Eye (tissue), 1 donor: ENCODE measurements around the gene NFE2L1.
"Not testable (repeated sequence)": the region's sequence is repeated elsewhere in the genome, so short reads cannot be mapped to it uniquely, and the experiment has no call there.

Source experiments
- DNase-seq: peaks from one replicate; pipeline ENCODE4 v3.0.0-alpha.2; 2015

The NFE2L1 gene

DNA sequence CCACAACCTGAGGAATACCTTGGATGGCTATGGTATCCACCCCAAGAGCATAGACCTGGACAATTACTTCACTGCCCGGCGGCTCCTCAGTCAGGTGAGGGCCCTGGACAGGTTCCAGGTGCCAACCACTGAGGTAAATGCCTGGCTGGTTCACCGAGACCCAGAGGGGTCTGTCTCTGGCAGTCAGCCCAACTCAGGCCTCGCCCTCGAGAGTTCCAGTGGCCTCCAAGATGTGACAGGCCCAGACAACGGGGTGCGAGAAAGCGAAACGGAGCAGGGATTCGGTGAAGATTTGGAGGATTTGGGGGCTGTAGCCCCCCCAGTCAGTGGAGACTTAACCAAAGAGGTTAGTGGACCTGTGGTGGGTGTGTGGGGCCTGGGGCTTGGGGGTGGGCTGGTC is 3.1 kb downstream of the NFE2L1 start:
- no peak for DNase-seq

DNA sequence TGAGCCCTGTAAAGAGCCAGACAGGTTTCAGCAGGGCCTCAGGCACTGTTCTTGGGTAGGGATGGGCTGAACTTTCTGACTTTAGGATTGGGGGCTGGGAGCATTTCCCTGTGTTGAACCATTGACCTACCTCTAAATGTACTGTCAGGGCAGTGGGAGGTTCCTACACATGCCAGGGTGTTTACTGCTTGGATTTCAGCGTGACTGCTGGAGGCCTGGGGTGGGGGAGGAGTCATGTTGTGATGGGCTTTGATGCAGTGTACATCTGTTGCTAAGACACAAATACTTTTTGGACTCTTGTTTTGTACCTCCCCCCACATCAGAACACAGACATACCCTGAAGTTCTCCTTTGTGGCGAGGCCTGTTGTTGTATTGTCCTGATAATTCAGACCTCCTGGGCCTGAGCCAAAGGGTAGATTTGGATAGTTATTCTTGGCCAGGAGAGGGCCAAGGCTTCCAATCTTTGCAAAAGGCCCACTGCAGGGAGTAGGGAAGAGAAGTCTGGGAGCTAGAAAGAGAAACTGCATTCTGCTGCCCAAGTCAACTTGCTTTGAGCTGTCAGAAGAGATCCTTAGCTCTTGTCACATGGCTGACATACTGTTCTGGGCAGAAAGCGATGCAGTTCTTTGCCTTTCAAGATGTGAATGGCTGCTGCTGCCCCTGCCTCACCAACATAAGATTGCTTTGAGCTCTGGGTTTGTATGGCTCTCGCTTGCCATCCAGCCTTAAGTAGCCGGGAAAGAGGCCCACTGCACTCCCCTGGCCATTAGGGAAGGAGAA is 3.7 kb downstream of the NFE2L1 start:
- DNase-seq = peak; percentile 55

DNA sequence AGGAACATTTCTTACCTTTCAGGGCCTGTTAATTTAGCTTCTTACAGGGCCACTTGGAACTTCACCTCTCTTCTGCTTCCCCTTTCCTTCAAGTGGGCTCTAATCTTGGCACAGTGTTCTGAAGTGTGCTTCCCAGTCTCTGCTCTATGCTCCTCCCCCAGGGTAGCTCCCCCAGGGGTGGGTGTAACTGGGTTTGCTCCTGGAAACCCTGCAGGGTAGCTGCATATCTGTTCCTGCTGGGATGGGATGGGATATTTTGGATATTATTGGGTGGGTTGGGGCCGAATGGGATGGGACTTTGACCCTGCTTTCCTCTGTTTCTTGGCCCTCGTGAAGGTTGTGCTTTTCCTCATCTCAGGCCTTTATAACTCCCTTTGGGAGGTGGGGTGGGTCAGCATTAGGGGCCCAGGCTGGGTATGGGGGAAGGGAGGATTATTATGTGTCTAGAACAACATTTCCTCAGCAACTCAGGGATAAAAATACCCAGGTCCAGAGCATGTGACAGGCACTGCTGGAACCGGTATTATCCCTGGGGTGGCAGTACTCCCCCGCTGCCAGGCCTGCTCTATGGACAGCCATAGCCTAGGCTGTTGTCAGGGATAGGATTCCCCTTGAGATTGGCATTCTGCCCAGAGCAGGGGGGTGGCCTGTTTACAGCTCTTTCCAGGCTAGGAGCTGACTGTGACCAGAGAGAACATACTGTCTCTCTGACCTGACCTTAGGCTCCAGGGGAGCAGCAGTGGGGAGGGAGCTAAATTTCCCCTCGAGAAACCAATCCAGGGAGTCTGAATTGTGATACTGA is 5.0 kb downstream of the NFE2L1 start:
- peak; percentile 53 for DNase-seq

DNA sequence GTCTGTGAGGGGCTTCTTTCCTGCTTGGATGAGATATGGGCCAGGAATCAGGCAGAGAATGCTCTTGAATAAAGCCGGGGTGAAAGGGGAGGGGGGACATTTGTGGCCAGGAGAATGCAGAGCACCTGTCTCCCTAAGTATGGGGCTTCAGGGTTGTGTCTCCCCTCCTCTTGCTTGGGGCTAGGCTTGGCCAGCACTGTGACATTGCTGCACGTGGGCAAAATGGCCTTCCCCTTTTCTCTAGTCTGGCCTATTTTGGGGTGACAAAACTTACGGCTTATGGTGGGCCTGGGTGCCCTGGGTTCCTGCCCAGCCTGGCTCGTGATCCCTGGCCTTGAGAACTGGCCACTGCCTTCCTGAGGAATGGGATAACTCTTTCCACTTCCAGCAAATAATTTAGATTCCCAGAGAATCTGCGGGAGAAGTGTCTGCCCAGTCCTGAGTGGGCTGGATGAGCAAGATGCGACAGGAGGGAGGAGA is 5.6 kb downstream of the NFE2L1 start:
- no peak for DNase-seq

- DNase-seq = peak; percentile 95
Measured at GRCh38 chr17:48054238-48055185, 6.4 kb downstream of the NFE2L1 start.

- DNase-seq = no peak
Measured at GRCh38 chr17:48055531-48056245, 7.5 kb downstream of the NFE2L1 start.

- DNase-seq = no peak
Measured at GRCh38 chr17:48056246-48056745, 8.1 kb downstream of the NFE2L1 start.

DNA sequence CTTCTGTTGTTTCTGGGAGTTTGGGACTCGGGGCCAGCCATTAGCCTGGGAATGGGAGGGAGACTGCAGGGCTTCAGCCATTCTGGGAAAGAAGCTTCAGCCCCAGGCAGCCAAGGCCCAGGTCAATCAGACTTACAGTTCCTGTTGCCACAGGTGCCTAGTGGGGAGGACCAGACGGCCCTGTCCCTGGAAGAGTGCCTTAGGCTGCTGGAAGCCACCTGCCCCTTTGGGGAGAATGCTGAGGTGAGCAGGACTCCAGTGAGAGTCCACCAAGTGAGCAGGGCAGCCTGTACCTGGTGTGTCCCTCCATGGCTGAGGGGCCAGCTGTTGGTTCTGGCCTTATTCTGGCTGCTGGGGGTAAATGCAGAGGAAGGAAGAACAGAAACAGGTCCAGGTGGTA is 8.7 kb downstream of the NFE2L1 start:
- DNase-seq = no peak

GRCh38 chr17:48057626-48058025 is 9.5 kb downstream of the NFE2L1 start:
- DNase-seq = no peak

GRCh38 chr17:48058393-48059124 is 10.4 kb downstream of the NFE2L1 start:
- no peak for DNase-seq

DNA sequence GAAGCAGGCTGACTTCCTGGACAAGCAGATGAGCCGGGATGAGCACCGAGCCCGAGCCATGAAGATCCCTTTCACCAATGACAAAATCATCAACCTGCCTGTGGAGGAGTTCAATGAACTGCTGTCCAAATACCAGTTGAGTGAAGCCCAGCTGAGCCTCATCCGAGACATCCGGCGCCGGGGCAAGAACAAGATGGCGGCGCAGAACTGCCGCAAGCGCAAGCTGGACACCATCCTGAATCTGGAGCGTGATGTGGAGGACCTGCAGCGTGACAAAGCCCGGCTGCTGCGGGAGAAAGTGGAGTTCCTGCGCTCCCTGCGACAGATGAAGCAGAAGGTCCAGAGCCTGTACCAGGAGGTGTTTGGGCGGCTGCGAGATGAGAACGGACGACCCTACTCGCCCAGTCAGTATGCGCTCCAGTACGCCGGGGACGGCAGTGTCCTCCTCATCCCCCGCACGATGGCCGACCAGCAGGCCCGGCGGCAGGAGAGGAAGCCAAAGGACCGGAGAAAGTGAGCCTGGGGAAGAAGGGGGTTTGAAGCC is 11.0 kb downstream of the NFE2L1 start:
- DNase-seq = no peak

- DNase-seq = no peak
Measured at GRCh38 chr17:48060249-48060648, 12.1 kb downstream of the NFE2L1 start.

DNA sequence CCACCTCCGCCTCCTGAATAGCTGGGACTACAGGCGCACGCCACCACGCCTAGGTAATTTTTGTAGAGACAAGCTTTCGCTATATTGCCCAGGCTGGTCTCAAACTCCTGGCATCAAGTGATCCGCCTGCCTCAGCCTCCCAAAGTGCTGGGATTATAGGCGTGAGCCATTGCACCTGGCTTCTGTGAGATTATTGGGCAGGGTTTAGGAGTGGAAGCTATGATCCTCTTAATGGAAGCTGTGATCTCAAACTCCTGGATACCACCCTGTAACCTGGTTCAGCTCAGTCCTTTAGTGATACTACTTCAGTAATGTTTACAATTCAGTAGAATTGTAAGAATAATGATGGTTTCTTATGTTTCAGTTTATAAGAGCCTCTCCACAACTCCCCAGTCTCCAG is 14.1 kb downstream of the NFE2L1 start:
- DNase-seq = no peak

DNA sequence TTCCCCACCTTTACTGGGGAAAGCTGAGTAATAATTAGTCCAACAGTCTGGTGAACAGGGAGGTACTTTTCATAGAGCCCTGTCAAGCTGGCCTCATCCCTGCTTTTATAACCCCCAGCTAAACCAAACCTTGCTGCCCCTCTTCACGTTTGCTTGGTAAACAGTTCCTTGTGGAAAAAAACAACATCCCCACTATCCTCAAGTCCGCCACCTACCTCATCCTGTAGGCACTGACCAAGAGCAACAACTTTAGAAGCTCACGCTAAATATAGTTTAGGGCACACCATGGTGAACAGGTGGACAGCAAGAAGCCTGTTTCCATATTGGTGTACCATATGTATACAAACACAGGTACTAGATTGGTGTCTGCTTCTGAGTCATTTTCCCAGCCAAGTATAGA is 16.5 kb downstream of the NFE2L1 start:
- DNase-seq = no peak

- DNase-seq = no peak
Measured at GRCh38 chr17:48066192-48066591, 18.0 kb downstream of the NFE2L1 start.

DNA sequence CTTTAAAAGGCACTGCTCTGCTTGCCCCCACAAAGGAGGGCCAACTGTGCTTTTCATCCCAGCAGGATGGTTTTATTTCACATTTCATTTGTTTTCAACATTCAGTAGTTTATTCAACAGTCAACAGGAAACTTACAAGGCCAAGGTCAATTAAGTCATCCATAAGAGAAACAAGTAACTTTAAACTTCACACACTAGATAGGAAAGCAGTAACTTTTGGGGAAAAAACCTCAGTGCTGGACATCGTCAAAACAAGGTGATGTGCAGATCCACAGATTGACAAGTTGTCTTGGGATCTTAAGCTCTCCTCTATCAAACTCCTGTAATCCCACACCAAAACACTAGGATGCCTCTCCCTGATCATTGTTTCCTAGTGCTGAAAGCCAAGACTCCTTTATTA is 18.5 kb downstream of the NFE2L1 start:
- DNase-seq = no peak

DNA sequence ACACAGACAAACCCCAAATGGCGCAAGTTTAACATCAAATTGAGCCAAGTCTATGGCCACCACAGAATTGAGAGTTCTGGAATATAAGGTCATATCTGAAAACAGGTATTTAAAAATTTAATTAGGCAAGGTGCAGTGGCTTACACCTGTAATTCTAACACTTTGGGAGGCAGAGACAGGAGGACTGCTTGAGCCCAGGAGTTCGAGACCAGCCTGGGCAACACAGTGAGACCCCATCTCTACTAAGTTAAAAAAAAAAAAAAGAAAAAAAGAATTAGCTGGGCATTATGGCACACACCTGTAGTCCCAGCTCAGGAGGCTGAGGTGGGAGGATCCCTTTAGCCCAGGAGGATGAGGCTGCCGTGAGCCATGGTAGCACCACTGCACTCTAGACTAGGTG is 19.1 kb downstream of the NFE2L1 start:
- DNase-seq = no peak

DNA sequence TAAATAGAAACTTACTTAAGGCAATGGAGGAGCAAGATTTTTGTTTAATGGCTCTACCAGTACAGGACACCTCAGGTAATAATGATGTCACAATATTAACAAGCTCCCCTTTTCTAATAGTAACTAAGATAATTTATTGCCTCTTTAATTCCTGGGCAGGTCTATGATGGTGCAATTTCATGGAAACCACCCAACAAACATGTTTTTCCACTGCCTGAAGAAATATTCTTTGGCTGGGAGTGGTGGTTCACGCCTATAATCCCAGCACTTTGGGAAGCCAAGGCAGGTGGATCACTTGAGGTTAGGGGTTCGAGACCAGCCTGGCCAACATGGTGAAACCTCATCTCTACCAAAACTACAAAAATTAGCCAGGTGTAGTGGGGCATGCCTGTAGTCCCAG is 19.6 kb downstream of the NFE2L1 start:
- not testable (repeated sequence) for DNase-seq

DNA sequence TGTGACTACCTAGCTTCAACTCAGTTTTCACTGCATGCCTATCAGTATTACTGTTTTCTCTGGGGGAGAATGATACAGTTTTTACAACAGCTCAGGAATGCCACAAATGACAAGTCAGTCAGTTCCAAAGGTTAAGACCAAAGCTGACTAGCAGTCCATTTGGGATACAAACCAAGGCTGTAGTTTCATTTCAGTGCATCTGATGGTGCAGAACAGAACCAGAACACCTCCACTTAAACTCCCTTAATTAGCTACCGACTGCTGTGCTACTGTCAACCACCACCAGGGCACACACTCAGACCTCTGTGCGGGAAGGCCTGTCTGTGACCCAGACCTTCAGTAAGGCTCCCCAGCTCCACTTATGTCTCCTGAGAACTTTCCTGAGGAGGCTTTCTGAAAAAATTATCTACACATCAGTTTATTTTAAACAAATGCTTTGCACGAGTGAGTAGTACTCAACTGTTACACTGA is 20.4 kb downstream of the NFE2L1 start:
- DNase-seq = no peak

GRCh38 chr17:48070195-48070594 is 22.0 kb downstream of the NFE2L1 start:
- DNase-seq = no peak

- no peak for DNase-seq
Measured at GRCh38 chr17:48071654-48072053, 23.5 kb downstream of the NFE2L1 start.
